A673 (cell line): Measurements from ENCODE around the gene KLK3.

Source experiments
- EZH2 ChIP-seq: fragments of 200-600 bp; sonication (generic); IDR thresholded peaks from 2 replicates; pipeline ENCODE4 v1.6.1; 2017; ENCODE audit warnings: borderline replicate concordance, low read depth, mild to moderate bottlenecking, mixed read lengths, antibody characterized with exemption, low read length; ENCODE audit not compliant: poor library complexity, severe bottlenecking
- TF ChIP-seq, protein P1 (sequence below): fragments of 300-800, 200-600 bp; sonication (generic); conservative IDR thresholded peaks from 2 replicates; pipeline ENCODE4 v1.5.1; 2017; ENCODE audit warnings: low read depth, mild to moderate bottlenecking, antibody characterized with exemption, low read length, moderate library complexity, mixed read lengths

DNA sequence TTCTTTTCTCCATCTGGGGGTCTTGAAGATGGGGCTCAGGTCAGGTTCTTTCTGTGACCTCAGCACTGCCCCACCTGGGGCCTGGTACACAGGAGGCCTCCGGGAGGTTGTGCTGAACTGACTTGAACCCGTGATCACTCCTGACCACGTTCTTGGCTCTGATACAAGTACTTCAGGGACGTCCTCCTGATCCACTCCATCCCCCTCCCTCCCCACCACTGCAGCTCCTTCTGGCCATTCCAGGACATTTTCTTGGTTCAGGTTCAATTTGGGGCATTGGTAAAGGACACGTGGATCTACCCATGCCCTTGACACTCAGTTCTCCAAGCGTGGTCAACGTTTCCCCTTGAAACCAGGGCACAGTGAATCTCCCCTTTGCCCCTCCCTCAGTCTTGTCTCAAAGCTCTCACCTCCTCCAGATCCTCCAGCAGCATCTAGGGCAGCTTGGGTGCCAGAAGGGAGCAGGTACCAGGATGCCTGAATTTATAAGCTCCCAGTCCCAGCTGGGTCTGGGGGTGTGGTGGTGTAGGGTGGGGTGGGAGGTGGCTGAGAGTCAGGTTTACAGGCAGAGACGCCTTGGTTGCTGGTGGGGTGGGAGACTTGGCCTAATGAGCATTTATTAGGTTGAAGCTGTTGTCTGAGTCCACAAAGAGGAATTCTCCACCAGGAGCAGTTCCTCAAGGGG is 21.5 kb upstream of the KLK3 start, which contains the start of gene KLK15:
- TF ChIP-seq, protein P1, sequence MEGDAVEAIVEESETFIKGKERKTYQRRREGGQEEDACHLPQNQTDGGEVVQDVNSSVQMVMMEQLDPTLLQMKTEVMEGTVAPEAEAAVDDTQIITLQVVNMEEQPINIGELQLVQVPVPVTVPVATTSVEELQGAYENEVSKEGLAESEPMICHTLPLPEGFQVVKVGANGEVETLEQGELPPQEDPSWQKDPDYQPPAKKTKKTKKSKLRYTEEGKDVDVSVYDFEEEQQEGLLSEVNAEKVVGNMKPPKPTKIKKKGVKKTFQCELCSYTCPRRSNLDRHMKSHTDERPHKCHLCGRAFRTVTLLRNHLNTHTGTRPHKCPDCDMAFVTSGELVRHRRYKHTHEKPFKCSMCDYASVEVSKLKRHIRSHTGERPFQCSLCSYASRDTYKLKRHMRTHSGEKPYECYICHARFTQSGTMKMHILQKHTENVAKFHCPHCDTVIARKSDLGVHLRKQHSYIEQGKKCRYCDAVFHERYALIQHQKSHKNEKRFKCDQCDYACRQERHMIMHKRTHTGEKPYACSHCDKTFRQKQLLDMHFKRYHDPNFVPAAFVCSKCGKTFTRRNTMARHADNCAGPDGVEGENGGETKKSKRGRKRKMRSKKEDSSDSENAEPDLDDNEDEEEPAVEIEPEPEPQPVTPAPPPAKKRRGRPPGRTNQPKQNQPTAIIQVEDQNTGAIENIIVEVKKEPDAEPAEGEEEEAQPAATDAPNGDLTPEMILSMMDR = no peak
- no peak for TF ChIP-seq EZH2
